GM21529 (cell line): ENCODE results near the gene ERCC6L.
"Not testable (repeated sequence)": the region's sequence is repeated elsewhere in the genome, so short reads cannot be mapped to it uniquely, and the experiment has no call there.

Source experiments
- ATAC-seq: cut with Tn5 transposase; IDR thresholded peaks from one replicate; pipeline ENCODE4 v1.9.1; 2021; ENCODE audit not compliant: unreplicated experiment

The ERCC6L gene

DNA sequence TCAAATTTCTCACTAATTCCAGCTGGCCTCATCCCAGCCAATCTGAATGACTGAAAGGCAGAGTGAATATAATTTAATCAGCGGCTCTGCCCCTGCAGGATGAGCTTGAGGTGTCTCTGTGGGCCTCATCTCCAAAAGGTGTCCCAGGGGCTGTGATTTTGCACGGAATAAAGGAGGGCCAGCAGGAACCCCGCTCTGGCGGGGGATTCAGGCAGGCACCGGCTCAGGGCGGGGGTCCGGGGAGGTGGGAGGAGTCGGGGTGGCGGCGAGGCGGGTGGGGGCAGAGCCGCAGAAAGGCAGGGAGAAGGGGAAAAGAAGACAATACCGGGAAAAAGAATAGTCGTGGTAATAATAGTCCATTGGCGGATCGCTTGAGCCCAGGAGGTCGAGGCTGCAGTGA is 16.0 kb upstream of the ERCC6L start:
- ATAC-seq = no peak

DNA sequence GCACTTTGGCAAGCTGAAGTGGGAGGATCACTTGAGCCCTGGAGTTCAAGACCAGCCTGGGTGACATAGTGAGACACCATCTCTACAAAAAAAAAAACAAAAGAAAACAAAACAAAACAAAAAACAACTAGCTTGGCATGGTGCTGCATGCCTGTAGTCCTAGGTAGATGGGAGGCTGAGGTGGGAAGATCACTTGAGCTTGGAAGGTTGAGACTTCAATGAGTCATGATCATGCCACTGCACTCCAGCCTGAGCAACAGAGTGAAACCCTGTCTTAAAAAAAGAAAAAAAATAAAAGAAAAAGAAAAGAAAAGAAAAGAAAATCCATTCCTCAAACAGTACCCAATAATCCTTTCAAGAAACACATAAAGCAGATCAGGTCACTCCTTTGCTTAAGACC is 14.9 kb upstream of the ERCC6L start:
- ATAC-seq = no peak

DNA sequence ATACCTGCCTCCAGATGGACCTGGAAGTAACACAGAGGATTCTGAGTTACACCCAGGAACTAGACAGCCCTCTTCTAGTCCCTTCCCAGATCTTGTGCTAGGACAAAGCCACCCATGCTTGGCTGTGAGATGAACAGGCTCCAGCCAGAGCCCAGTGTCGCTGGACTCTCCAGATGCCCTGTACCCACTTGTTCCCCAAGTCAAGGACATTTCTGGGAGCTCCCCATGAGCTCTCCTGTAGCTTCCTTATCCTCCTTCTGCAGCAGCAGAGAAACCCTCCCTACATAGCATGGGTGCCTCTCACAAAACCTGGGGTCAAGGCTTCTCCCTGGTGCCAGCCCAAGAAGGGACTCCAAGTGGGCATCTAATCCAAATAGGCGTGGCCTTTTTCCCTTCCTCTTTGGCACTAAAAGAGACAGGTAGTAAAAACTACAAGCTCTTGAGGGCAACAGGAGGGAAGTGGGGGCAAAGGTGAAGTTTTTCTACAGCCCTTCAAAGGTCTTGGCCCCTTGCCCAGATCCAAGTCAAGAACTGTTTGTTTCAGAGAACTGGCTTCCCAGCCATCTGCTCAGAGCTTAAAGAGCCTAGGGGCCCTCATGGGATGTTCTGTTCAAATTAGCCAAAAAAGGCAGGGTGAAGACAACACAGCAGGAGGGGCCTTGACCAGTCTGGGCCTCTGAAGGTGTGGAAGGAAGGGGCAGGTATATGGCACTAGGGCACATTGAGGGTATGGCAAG is 8.5 kb upstream of the ERCC6L start:
- ATAC-seq = no peak

DNA sequence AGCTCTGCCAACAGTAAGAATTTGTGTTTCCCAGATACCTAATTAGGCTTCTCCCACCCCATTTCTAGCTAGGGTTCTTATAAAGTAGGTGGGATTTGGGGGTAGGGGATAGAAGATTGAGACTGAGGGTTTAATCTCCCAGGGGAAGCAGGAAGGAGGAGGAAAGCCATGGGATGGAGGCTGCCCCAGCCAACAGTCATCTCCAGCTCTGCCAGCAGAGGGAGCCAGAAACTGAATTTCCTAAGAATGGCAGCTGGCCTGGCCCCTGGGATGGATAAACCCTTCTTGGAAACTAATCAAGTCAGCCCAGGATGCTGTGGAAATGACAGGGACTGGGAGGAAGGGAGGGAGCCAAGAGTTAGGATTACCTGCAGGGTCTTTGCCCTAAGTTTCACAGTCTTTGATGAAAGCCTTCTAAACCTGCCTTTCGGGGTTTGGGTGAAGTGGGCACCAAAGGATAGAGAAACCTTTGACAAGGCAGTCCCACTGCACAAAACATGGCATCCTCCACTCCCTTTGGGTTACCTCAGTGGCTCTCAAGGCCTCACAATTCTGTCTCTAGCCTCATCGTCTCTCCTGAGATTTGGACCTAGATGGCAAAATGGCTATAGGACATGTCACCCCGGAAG is 6.7 kb upstream of the ERCC6L start:
- ATAC-seq = no peak

DNA sequence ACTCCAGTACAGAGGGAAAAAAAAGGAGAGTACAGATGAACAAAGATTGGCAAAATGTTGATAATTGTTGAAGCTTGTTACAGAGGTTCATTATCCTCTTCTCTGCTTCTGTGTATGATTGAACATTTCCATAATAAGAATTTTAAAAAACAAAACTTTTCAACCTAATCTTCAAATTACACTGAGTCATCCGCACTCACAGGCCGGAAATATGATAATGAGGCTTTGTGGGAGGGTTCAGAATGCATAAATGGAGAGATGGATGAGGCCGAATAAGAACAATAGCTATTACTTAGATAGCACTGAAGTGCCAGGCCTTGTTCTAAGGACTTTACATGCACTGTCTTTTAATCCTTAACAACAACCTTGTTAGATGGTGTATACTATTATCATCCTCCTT is 4.6 kb upstream of the ERCC6L start:
- no peak for ATAC-seq

DNA sequence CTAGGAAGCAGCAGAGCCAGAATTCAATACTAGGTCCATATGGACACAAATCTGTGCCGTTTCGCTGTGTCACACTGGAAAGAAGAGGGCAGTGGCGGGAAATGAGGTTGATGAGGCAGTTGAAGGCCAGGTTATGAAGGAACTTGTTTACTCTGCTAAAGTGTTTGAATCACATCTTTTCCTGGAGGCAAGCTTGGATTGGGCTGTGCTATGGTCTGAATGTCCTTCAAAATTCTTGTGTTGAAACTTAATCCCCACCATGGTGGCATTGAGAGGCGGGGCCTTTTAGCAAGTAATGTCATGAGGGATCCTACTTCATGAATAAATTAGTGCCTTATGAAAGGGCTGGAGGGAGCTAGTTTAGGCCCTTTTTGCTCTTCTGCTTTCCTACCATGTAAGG is 2.1 kb upstream of the ERCC6L start:
- no peak for ATAC-seq

DNA sequence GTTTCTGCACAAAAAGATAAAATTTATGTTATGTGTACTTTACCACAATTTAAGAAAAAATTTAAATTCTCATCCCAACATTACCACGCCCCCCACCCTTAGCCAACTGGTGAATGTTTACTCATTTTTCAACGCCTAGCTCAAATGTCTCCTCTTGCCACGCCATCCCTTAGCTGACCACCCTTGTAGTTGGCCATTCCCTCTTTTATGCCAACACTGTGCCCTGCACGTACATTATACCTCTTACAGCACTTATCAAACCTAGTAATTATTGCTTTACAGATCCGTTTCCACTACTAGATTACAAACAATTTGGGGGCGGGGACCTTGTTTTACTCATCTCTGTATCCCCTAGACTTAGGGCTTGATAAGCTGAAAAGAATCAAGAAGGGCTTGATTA is 644 bp downstream of the ERCC6L start:
- ATAC-seq = no peak

DNA sequence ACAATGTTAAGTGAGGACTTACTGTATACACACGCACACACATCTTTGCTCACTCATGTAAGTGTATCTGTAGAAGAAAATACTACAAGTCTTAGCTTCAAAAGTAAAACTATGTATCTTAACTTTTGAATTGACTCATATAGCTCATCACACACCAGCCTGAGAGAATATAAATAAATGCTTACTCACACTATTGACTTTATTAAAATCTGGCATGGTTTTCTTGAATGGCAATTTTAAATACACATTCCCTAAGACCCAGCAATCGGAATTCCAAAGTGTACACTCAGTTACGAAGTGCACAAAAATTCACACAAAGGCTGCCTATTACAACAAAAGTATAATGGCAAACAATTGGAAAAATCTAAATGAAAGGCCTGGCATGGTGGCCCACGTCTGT is 2.0 kb downstream of the ERCC6L start:
- no peak for ATAC-seq

DNA sequence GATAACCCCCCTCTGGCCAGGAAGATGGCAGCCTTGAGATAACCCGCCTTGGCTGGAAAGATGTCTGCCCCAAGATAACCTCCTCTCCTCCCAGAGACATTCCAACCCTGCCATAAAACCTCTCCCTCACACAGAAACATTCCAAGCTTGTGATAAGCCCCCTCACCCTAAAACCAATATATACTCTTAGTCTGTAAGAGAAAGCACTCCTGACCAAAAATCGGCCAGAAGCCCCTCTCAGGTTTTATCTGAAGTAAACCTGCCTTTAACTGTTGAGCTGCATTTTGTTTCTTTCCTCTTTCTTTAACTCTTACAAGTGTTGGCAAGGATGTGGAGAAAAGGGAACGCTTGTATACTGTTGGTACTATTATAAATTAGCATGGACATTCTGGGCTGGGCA is 8.5 kb downstream of the ERCC6L start:
- ATAC-seq = no peak

DNA sequence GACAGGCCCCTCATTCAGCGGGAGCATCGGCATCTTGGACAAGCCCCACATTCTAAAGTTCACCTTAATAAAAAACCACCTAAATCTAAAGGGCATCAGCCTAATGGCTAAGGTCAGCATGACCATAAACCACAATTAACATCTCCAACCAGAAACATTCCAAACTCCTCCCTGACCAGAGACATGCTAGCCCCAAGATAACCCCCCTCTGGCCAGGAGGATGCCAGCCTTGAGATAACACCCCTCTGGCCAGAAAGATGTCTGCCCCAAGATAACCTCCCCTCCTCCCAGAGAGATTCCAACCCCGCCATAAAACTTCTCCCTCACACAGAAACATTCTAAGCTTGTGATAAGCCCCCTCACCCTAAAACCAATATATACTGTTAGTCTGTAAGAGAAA is 18.5 kb downstream of the ERCC6L start:
- ATAC-seq = not testable (repeated sequence)

DNA sequence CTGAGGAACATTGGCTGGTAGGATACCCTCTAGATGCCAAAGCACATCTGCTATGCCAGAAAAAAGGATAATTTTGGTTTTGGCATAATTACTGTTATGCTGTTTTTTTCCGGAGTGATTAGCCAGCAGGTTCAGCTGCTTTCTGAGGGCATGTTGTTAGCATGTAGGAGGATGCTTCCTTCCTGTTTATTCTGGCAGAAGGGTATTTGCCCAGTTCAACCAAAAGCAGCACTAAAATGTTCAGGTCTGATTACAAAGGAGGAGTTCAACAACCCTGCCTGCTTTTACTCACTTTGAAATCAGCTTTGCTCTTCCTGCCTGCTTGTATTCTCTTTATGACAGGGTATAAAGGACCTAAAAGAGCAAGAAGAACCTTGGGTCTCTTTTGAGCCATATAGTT is 21.9 kb downstream of the ERCC6L start:
- no peak for ATAC-seq

DNA sequence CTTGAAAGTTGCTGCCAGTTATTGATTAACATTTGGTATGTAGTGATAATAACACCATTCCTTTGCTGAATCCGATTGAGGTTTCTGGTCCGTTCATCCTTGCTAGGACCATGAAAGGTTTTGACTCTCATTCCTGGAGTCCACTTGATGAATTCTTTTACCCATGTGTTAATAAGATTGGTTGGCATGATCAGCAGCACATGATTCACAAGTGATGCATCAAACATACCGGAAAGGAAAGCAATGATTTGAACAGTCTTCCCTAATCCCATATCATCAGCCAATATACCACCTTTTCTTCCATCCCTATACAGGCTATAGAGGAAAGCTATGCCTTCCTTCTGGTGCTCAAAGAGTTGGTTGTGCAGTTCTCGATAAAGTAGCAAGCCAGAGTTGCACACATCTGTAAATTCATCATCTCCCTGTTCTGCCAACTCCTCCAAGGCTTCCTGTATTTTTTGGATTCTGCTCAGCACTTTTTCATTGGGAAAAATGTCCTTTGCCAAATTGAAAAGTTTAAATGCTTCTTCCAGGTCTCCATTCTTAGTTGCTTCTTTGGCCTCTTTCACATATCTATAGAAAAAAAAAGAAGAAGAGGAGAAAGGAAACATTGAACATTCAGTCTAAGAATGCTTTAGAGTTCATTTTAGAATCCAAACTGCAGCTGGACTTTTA is 30.6 kb downstream of the ERCC6L start:
- ATAC-seq = no peak

DNA sequence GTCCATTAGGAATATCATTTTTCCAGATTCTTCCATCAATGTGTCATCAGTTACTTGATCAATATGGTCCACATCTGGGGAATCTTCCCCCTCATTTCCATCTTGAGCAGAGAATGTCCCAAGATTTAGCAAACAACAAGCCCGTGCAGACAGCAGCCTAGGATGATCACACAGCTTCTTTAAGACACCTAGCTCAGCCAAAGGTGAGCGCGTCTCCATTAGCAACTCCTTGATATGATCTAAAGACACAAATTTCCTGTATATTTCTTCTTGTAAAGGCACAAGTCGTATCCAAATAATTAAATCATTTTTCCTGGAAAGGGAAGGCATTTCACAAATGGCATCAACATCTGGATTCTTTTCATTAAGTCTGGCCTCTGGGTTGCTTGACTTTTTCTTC is 31.5 kb downstream of the ERCC6L start:
- no peak for ATAC-seq

DNA sequence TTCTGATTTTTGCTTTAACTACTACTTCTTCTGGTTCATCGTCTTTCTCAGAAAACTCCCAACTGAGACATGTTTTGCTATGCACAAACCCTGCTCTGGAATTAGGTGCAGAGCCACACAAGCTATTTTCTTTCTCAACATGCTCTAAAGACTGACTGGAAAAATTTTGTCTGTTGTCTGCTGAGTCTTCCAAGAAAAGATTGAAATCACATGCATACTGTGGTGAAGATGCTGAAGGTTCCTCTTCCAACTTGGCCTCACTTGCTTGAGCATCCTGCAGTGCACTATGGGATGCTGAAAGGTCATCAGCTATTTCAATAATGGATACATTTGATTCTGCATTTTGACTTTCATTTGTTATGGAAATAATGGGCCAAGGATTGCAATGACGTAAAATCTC is 33.1 kb downstream of the ERCC6L start:
- no peak for ATAC-seq

DNA sequence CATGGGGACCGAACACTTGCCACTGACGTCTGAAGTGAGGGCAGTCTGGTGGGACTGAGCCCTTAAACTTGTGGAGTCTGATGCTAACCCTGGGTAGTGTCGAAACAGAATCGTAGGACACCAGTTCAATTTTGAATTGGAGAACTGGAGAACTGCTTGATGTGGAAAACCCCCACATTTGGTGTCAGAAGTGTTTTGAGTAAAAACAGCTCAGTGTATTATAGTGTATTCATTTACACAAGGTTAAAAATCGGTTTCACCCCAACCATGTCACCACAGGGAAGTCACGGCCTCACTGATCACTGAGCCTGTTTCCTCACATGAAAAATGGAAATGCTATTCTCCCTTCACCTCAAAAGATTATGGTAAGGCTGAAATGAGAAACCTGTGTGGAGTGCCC is 35.4 kb downstream of the ERCC6L start:
- ATAC-seq = peak; percentile 51

DNA sequence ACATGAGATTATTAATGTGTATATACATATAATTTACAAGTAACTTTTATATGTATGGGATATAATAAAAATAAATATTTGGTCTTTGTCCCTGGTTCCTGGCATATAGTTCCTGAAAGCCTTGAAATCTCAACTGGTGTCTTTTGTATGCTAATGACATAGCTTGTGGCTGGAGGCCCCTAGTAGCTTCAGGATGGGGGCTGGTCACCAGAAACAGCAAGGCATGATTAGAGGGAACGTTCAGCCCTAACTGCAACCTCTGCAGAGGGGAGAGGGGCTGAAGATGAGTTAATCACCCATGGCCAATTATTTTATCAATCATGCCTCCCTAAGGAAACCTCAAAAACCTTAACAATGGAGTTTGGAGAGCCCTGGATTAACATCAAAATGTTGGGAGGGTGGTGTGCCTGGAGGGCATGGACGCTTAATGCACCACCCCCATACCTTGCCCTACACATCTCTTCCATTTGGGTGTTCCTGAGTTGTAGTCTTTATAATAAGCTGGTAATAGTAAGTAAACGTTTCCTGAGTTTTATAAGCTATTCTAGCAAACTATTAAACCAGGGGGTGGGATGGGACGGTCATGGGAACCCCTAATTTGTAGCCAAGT is 35.9 kb downstream of the ERCC6L start:
- no peak for ATAC-seq

DNA sequence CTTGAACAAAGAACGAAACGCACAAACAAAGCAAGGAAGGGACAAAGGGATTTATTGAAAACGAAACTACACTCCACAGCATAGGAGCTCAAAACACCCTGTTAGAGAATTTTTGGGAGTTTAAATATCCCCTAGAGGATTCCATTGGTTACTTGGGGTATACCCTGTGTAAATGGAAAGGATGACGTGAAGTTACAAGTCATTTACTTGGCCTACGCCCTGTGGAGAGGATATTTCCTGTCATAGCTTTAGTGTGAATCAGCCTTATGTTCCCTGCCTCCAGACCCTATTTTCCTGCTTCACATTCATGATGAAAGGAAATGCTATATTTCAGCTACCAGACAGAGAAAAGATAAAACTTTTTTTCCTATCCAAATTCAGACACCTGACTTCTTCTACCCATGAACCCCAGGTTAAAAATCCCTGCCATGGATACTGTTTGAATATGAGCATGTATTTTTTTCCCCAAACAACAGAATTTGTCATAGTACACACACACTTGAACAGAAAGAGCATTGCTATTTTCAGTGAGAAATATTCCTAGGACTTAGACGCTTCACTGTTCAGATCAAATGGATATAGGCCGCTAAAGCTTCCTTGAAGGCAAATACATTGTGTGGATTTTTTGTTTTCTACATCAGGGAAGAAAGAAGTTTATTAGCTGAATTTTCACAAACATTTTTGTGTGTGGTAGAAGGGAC is 36.8 kb downstream of the ERCC6L start:
- no peak for ATAC-seq

DNA sequence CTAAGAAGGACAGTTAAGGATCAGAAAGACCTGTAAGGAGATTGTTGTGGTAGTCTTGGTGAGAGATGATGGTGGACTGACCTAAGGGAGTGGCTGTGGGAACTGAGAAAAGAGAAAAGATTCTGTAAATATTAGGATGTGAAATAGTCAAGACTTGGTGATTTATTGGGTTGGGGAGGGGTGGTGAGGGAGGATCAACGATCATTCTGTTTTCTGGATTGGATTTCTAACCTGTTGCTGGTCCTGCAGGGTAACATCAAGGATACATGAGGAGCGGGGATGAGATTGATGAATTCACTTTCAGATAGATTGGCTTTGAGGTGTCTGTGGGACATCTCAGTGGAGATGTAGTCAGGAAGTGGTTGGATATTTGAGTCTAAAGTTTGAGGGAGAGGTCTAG is 55.9 kb downstream of the ERCC6L start:
- ATAC-seq = no peak

DNA sequence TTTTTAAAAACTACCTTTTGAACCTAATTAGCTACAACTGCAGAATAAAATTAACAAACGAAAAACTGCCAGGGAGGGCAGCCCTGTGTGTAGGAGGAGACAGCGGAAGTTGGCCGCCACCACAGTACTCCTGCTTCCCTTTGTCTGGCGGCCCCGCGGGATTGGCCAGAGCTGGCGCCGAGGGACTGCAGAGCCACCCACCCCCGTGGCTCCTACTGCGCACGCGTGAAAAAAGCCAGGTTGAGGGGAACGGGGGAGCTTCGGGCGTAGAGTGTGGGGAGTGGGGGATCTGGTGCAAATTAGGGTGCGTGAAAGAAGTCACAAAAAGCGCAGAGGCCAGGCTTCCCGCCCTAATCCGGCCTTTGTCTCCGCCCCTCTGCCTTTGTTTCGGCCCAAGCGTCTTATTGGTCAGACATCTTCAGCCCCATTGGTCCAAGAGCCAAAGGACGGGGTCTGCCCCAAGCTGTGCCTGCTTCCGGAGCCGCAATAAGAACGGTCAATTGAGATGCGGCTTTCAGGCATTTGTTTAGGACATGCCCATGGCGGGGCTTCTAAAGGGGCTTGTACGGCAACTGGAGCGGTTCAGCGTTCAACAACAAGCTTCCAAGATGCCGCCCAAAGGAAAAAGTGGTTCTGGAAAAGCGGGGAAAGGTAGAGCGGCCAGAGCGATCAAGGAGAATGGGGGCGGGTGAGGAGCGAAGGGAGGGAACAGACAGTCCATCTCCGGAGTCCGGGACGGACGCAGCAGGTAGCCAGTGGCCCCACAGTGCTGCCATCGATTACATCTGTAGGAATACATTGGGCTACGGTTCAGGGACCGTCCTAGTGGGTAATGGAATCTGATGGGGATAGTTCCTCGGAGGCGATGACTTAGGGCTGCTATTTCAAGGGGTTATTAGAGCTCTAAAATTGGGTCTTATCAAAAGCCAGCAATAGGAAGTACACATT is 57.4 kb downstream of the ERCC6L start, which contains the start of gene PIN4:
PIN4 (plus strand) TSS at position 580 of the 948 bp plus-strand sequence; CDS start at position 609, 29 bp downstream.
- ATAC-seq = peak; percentile 96

DNA sequence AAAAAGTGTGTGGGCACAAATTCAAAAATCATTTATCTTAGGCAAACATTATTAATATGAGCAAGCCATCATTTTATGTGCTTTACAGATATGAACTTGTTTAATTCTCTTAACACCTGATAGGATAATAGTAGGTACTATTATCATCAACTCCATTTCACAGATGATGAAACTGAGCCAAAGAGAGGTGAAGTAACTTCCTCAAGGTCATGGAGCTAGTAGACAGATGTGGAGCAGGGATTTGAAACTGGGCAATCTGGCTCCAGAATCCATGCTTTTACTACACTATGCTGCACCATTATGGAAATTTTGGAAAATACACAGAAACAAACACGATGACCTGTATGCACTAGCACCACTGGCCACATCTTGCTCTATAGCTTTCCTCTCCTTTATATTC is 58.3 kb downstream of the ERCC6L start:
- no peak for ATAC-seq
